Measurements from ENCODE around the gene B3GNT2.

B3GNT2 gene

GRCh38 chr2:62206024-62206423 lies 10.1 kb downstream of the B3GNT2 start:
- H3K36me3 Mint-ChIP-seq = peaks cover 28 to 48% of the 10 kb centered on the region in 2 donors
- no peak for DNase-seq
- no peak overlapping the region for H3K4me3 Mint-ChIP-seq
- no peak overlapping the region for H3K27ac Mint-ChIP-seq
- no peaks in the 10 kb centered on the region for H3K9me3 Mint-ChIP-seq
- peaks cover 56 to 86% of the 10 kb centered on the region in 2 donors for H3K4me1 Mint-ChIP-seq
- no peaks in the 10 kb centered on the region for H3K27me3 Mint-ChIP-seq
- no peak for ATAC-seq (replicated peaks)

- Mint-ChIP-seq H3K27ac (peak overlapping the region; percentile 31), H3K4me1 (peaks cover 54 to 84% of the 10 kb centered on the region in 2 donors), H3K27me3 (no peaks in the 10 kb centered on the region)
Observed at GRCh38 chr2:62207491-62207890, 11.6 kb downstream of the B3GNT2 start.

GRCh38 chr2:62208074-62208757 lies 12.3 kb downstream of the B3GNT2 start:
- Mint-ChIP-seq H3K4me1 (peaks cover 49 to 80% of the 10 kb centered on the region in 2 donors), H3K27ac (no peak overlapping the region), H3K27me3 (no peaks in the 10 kb centered on the region), H3K36me3 (peaks cover 43 to 55% of the 10 kb centered on the region in 2 donors), H3K9me3 (peaks cover 6 to 8% of the 10 kb centered on the region in 2 donors), H3K4me3 (no peak overlapping the region)
- no peak for DNase-seq
- no peak for ATAC-seq (replicated peaks)

More at GRCh38 chr2:62207491-62207890, 11.6 kb downstream of the B3GNT2 start:
- Mint-ChIP-seq H3K4me3 (no peak overlapping the region), H3K36me3 (peaks cover 41 to 58% of the 10 kb centered on the region in 2 donors), H3K9me3 (peaks cover 5 to 8% of the 10 kb centered on the region in 2 donors)
- ATAC-seq (replicated peaks) (no peak), DNase-seq (no peak)

- no peak for ATAC-seq (replicated peaks)
- Mint-ChIP-seq H3K27me3 (no peaks in the 10 kb centered on the region), H3K9me3 (peaks cover 6 to 8% of the 10 kb centered on the region in 2 donors), H3K27ac (no peak overlapping the region), H3K36me3 (peaks cover 41 to 55% of the 10 kb centered on the region in 2 donors), H3K4me1 (peaks cover 48 to 80% of the 10 kb centered on the region in 2 donors), H3K4me3 (peak overlapping the region in 1 of 2 donors; percentile 25)
- no peak for DNase-seq
Observed at GRCh38 chr2:62208758-62209114, 12.8 kb downstream of the B3GNT2 start.

- Mint-ChIP-seq H3K4me1 (peaks cover 54 to 82% of the 10 kb centered on the region in 2 donors), H3K36me3 (peaks cover 47 to 62% of the 10 kb centered on the region in 2 donors), H3K27ac (no peak overlapping the region), H3K27me3 (no peaks in the 10 kb centered on the region), H3K9me3 (peaks cover 6 to 8% of the 10 kb centered on the region in 2 donors), H3K4me3 (no peak overlapping the region)
- DNase-seq = no peak
- ATAC-seq (replicated peaks) = no peak
Observed at GRCh38 chr2:62209427-62209991, 13.6 kb downstream of the B3GNT2 start.

- H3K4me1 Mint-ChIP-seq = peaks cover 47 to 85% of the 10 kb centered on the region in 2 donors
- peaks cover 34 to 55% of the 10 kb centered on the region in 2 donors for H3K36me3 Mint-ChIP-seq
- H3K9me3 Mint-ChIP-seq = peaks cover 9 to 12% of the 10 kb centered on the region in 2 donors
- peak overlapping the region; percentile 57 for H3K27ac Mint-ChIP-seq
- no peaks in the 10 kb centered on the region for H3K27me3 Mint-ChIP-seq
- DNase-seq = no peak
- peak in 1 of 2 donors; percentile 14 for ATAC-seq (replicated peaks)
- no peak overlapping the region for H3K4me3 Mint-ChIP-seq
Observed at GRCh38 chr2:62215306-62216064, 19.6 kb downstream of the B3GNT2 start.

GRCh38 chr2:62216113-62216512 lies 20.2 kb downstream of the B3GNT2 start:
- Mint-ChIP-seq H3K36me3 (peaks cover 30 to 50% of the 10 kb centered on the region in 2 donors), H3K4me1 (peaks cover 48 to 91% of the 10 kb centered on the region in 2 donors), H3K9me3 (peaks cover 9 to 12% of the 10 kb centered on the region in 2 donors), H3K4me3 (no peak overlapping the region), H3K27ac (peak overlapping the region; percentile 75), H3K27me3 (no peaks in the 10 kb centered on the region)
- ATAC-seq (replicated peaks) (peak; percentile 38 to 70), DNase-seq (no peak)

- Mint-ChIP-seq H3K27me3 (no peaks in the 10 kb centered on the region), H3K9me3 (peaks cover 9 to 10% of the 10 kb centered on the region in 2 donors), H3K27ac (peak overlapping the region; percentile 75), H3K4me3 (no peak overlapping the region), H3K36me3 (peaks cover 29 to 49% of the 10 kb centered on the region in 2 donors), H3K4me1 (peaks cover 46 to 93% of the 10 kb centered on the region in 2 donors)
- DNase-seq (no peak), ATAC-seq (replicated peaks) (no peak)
Observed at GRCh38 chr2:62216616-62217015, 20.7 kb downstream of the B3GNT2 start.

GRCh38 chr2:62217421-62217820 lies 21.5 kb downstream of the B3GNT2 start:
- H3K4me3 Mint-ChIP-seq = no peak overlapping the region
- ATAC-seq (replicated peaks) (no peak), DNase-seq (no peak)
- H3K27me3 Mint-ChIP-seq = no peaks in the 10 kb centered on the region
- H3K27ac Mint-ChIP-seq = no peak overlapping the region
- H3K36me3 Mint-ChIP-seq = peaks cover 29 to 49% of the 10 kb centered on the region in 2 donors
- peaks cover 45 to 93% of the 10 kb centered on the region in 2 donors for H3K4me1 Mint-ChIP-seq
- H3K9me3 Mint-ChIP-seq = peaks cover 4 to 6% of the 10 kb centered on the region in 2 donors

- ATAC-seq (replicated peaks) = no peak
- no peak overlapping the region for H3K4me3 Mint-ChIP-seq
Observed at GRCh38 chr2:62217970-62218369, 22.1 kb downstream of the B3GNT2 start.

GRCh38 chr2:62219407-62220159 lies 23.7 kb downstream of the B3GNT2 start:
- H3K4me3 Mint-ChIP-seq = no peak overlapping the region
- peaks cover 23 to 49% of the 10 kb centered on the region in 2 donors for H3K36me3 Mint-ChIP-seq

More at GRCh38 chr2:62217970-62218369, 22.1 kb downstream of the B3GNT2 start:
- no peak overlapping the region for H3K27ac Mint-ChIP-seq
- H3K27me3 Mint-ChIP-seq = no peaks in the 10 kb centered on the region
- no peak for DNase-seq
- H3K9me3 Mint-ChIP-seq = peaks cover 3 to 6% of the 10 kb centered on the region in 2 donors
- peaks cover 28 to 52% of the 10 kb centered on the region in 2 donors for H3K36me3 Mint-ChIP-seq
- peaks cover 44 to 96% of the 10 kb centered on the region in 2 donors for H3K4me1 Mint-ChIP-seq

GRCh38 chr2:62221141-62221540 lies 25.2 kb downstream of the B3GNT2 start:
- Mint-ChIP-seq H3K27me3 (no peaks in the 10 kb centered on the region), H3K4me3 (no peak overlapping the region), H3K36me3 (peaks cover 34 to 57% of the 10 kb centered on the region in 2 donors), H3K4me1 (peaks cover 26 to 73% of the 10 kb centered on the region in 2 donors), H3K9me3 (peaks cover 3 to 6% of the 10 kb centered on the region in 2 donors), H3K27ac (no peak overlapping the region)
- ATAC-seq (replicated peaks) (no peak), DNase-seq (no peak)

More at GRCh38 chr2:62219407-62220159, 23.7 kb downstream of the B3GNT2 start:
- Mint-ChIP-seq H3K27ac (peak overlapping the region; percentile 47), H3K9me3 (peaks cover 3 to 6% of the 10 kb centered on the region in 2 donors), H3K4me1 (peaks cover 32 to 84% of the 10 kb centered on the region in 2 donors), H3K27me3 (no peaks in the 10 kb centered on the region)
- ATAC-seq (replicated peaks) (no peak), DNase-seq (no peak)

GRCh38 chr2:62222171-62222570 lies 26.3 kb downstream of the B3GNT2 start:
- H3K27me3 Mint-ChIP-seq = no peaks in the 10 kb centered on the region
- peaks cover 24 to 65% of the 10 kb centered on the region in 2 donors for H3K4me1 Mint-ChIP-seq
- no peak for DNase-seq
- no peak overlapping the region for H3K27ac Mint-ChIP-seq
- H3K4me3 Mint-ChIP-seq = no peak overlapping the region
- peaks cover 3 to 6% of the 10 kb centered on the region in 2 donors for H3K9me3 Mint-ChIP-seq
- no peak for ATAC-seq (replicated peaks)
- H3K36me3 Mint-ChIP-seq = peaks cover 34 to 57% of the 10 kb centered on the region in 2 donors

Data from stimulated activated naive B cell treated with anti-CD40 and anti-IgM and Interleukin-4, amounts not matched to agents 10 μg/mL and 1 μg/mL and 100 μg/mL, for 72 hours (primary cell).